Activated naive CD4-positive, alpha-beta T cell treated with anti-CD3 and anti-CD28 coated beads, Interleukin-2, amount 10 ng/mL, durations not matched to agents 7 days and 5 days (primary cell): ENCODE data around the gene DBH.
A peak's percentile ranks its signal among the peaks of the same experiment; 100 is the strongest.
"Not testable (repeated sequence)": the region's sequence is repeated elsewhere in the genome, so short reads cannot be mapped to it uniquely, and the experiment has no call there.

Source experiments
- CTCF ChIA-PET: fragments of 350-600 bp; sonication (Branson Sonifier 250); formaldehyde crosslinking; loops from one replicate; lab custom pipeline; 2021; ENCODE audit warnings: antibody characterized with exemption; lab: Charles Lee
- DNase-seq: peaks from one replicate; pipeline ENCODE4 v3.0.0-alpha.2; 2020
- H3K27ac Mint-ChIP-seq: one replicate; pipeline ENCODE4 v1.8.0; 2021; ENCODE audit warnings: mild to moderate bottlenecking, moderate library complexity, mixed read lengths
- H3K27me3 Mint-ChIP-seq: one replicate; pipeline ENCODE4 v1.8.0; 2021; ENCODE audit warnings: mild to moderate bottlenecking, mixed read lengths
- H3K36me3 Mint-ChIP-seq: one replicate; pipeline ENCODE4 v1.8.0; 2021; ENCODE audit warnings: mixed read lengths
- H3K4me1 Mint-ChIP-seq: one replicate; pipeline ENCODE4 v1.8.0; 2021; ENCODE audit warnings: mixed read lengths
- H3K4me3 Mint-ChIP-seq: one replicate; pipeline ENCODE4 v1.8.0; 2021; ENCODE audit warnings: mild to moderate bottlenecking, moderate library complexity, mixed read lengths
- H3K9me3 Mint-ChIP-seq: one replicate; pipeline ENCODE4 v1.8.0; 2021; ENCODE audit warnings: mixed read lengths

Gene DBH

GRCh38 chr9:133666387-133666786 is 30.2 kb downstream of the DBH start:
- H3K4me1 Mint-ChIP-seq: no peaks in the 10 kb centered on the region
- H3K9me3 Mint-ChIP-seq: no peaks in the 10 kb centered on the region
- H3K36me3 Mint-ChIP-seq: no peaks in the 10 kb centered on the region
- H3K27ac Mint-ChIP-seq: no peak overlapping the region
- CTCF ChIA-PET: no interaction called here
- H3K27me3 Mint-ChIP-seq: peaks cover 5% of the 10 kb centered on the region
- H3K4me3 Mint-ChIP-seq: no peak overlapping the region
- DNase-seq: no peak

GRCh38 chr9:133666845-133667244 is 30.7 kb downstream of the DBH start:
- no peaks in the 10 kb centered on the region for H3K4me1 Mint-ChIP-seq
- H3K27ac Mint-ChIP-seq: no peak overlapping the region
- no peak overlapping the region for H3K4me3 Mint-ChIP-seq
- DNase-seq: no peak
- no peaks in the 10 kb centered on the region for H3K36me3 Mint-ChIP-seq
- H3K9me3 Mint-ChIP-seq: no peaks in the 10 kb centered on the region
- CTCF ChIA-PET: no interaction called here
- H3K27me3 Mint-ChIP-seq: peaks cover 4% of the 10 kb centered on the region

- Mint-ChIP-seq H3K4me1 (no peaks in the 10 kb centered on the region), H3K27ac (no peak overlapping the region), H3K9me3 (no peaks in the 10 kb centered on the region), H3K36me3 (no peaks in the 10 kb centered on the region), H3K27me3 (no peaks in the 10 kb centered on the region), H3K4me3 (no peak overlapping the region)
- CTCF ChIA-PET: no interaction called here
- DNase-seq: no peak
These were observed 31.7 kb downstream of the DBH start for GRCh38 chr9:133667759-133668450.

GRCh38 chr9:133669182-133669801 is 33.1 kb downstream of the DBH start:
- Mint-ChIP-seq H3K4me1 (no peaks in the 10 kb centered on the region), H3K27me3 (no peaks in the 10 kb centered on the region), H3K9me3 (no peaks in the 10 kb centered on the region), H3K4me3 (no peak overlapping the region), H3K36me3 (no peaks in the 10 kb centered on the region), H3K27ac (no peak overlapping the region)
- CTCF ChIA-PET: no interaction called here
- no peak for DNase-seq

- Mint-ChIP-seq H3K4me1 (peaks cover 3% of the 10 kb centered on the region), H3K27ac (no peak overlapping the region), H3K36me3 (no peaks in the 10 kb centered on the region), H3K9me3 (no peaks in the 10 kb centered on the region), H3K4me3 (no peak overlapping the region), H3K27me3 (no peaks in the 10 kb centered on the region)
- no peak for DNase-seq
- CTCF ChIA-PET: interaction anchor here (1.3 kb wide), 1 partner anchor 54 kb away, joined by 3 read pairs; no protein-coding TSS in a partner anchor
These were observed 34.3 kb downstream of the DBH start for GRCh38 chr9:133670466-133670865.

GRCh38 chr9:133671371-133671770 is 35.2 kb downstream of the DBH start:
- no peak overlapping the region for H3K27ac Mint-ChIP-seq
- H3K27me3 Mint-ChIP-seq: no peaks in the 10 kb centered on the region
- no peak overlapping the region for H3K4me3 Mint-ChIP-seq
- DNase-seq: no peak
- H3K9me3 Mint-ChIP-seq: no peaks in the 10 kb centered on the region
- no peaks in the 10 kb centered on the region for H3K36me3 Mint-ChIP-seq
- peaks cover 12% of the 10 kb centered on the region for H3K4me1 Mint-ChIP-seq
- CTCF ChIA-PET: interaction anchor here (1.3 kb wide), 1 partner anchor 53 kb away, joined by 3 read pairs; no protein-coding TSS in a partner anchor

GRCh38 chr9:133672503-133673257 is 36.5 kb downstream of the DBH start:
- Mint-ChIP-seq H3K4me1 (peaks cover 25% of the 10 kb centered on the region), H3K4me3 (no peak overlapping the region), H3K9me3 (no peaks in the 10 kb centered on the region), H3K27me3 (no peaks in the 10 kb centered on the region), H3K27ac (no peak overlapping the region), H3K36me3 (no peaks in the 10 kb centered on the region)
- CTCF ChIA-PET: no interaction called here
- no peak for DNase-seq

GRCh38 chr9:133673258-133673655 is 37.1 kb downstream of the DBH start:
- Mint-ChIP-seq H3K4me3 (no peak overlapping the region), H3K4me1 (peaks cover 29% of the 10 kb centered on the region), H3K9me3 (no peaks in the 10 kb centered on the region), H3K27me3 (no peaks in the 10 kb centered on the region), H3K27ac (no peak overlapping the region), H3K36me3 (no peaks in the 10 kb centered on the region)
- CTCF ChIA-PET: no interaction called here
- DNase-seq: no peak

- H3K27me3 Mint-ChIP-seq: no peaks in the 10 kb centered on the region
- H3K9me3 Mint-ChIP-seq: no peaks in the 10 kb centered on the region
- peaks cover 37% of the 10 kb centered on the region for H3K4me1 Mint-ChIP-seq
- H3K4me3 Mint-ChIP-seq: no peak overlapping the region
- DNase-seq: no peak
- CTCF ChIA-PET: no interaction called here
- no peak overlapping the region for H3K27ac Mint-ChIP-seq
- no peaks in the 10 kb centered on the region for H3K36me3 Mint-ChIP-seq
These were observed 37.9 kb downstream of the DBH start for GRCh38 chr9:133674091-133674490.

GRCh38 chr9:133675796-133676195 is 39.6 kb downstream of the DBH start:
- H3K27ac Mint-ChIP-seq: peak overlapping the region; percentile 97
- H3K9me3 Mint-ChIP-seq, H3K27me3 Mint-ChIP-seq, H3K36me3 Mint-ChIP-seq, DNase-seq, H3K4me3 Mint-ChIP-seq: not testable (repeated sequence)
- peaks cover 37% of the 10 kb centered on the region for H3K4me1 Mint-ChIP-seq
- CTCF ChIA-PET: interaction anchor here (1.2 kb wide), 1 partner anchor 34 kb away, joined by 3 read pairs; no protein-coding TSS in a partner anchor

GRCh38 chr9:133676450-133676849 is 40.3 kb downstream of the DBH start:
- H3K36me3 Mint-ChIP-seq: no peaks in the 10 kb centered on the region
- H3K4me1 Mint-ChIP-seq: peaks cover 37% of the 10 kb centered on the region
- H3K4me3 Mint-ChIP-seq: no peak overlapping the region
- H3K27me3 Mint-ChIP-seq: no peaks in the 10 kb centered on the region
- no peak for DNase-seq
- CTCF ChIA-PET: interaction anchor here (1.2 kb wide), 1 partner anchor 33 kb away, joined by 3 read pairs; no protein-coding TSS in a partner anchor
- no peaks in the 10 kb centered on the region for H3K9me3 Mint-ChIP-seq
- H3K27ac Mint-ChIP-seq: peak overlapping the region; percentile 97

- CTCF ChIA-PET: interaction anchor here (0.9 to 1.2 kb wide), 2 partner anchors 15 to 32 kb away, joined by 3 read pairs; no protein-coding TSS in a partner anchor
- Mint-ChIP-seq H3K9me3 (no peaks in the 10 kb centered on the region), H3K27ac (peak overlapping the region; percentile 97), H3K36me3 (no peaks in the 10 kb centered on the region), H3K27me3 (no peaks in the 10 kb centered on the region), H3K4me1 (peaks cover 43% of the 10 kb centered on the region), H3K4me3 (no peak overlapping the region)
- DNase-seq: peak; percentile 82
These were observed 41.2 kb downstream of the DBH start for GRCh38 chr9:133677126-133678010.

- no peak for DNase-seq
- CTCF ChIA-PET: interaction anchor here (1.2 to 1.4 kb wide), 3 partner anchors 22 to 90 kb away, joined by 3 read pairs; no protein-coding TSS in a partner anchor
- Mint-ChIP-seq H3K4me1 (peaks cover 57% of the 10 kb centered on the region), H3K4me3 (no peak overlapping the region), H3K36me3 (no peaks in the 10 kb centered on the region), H3K27me3 (no peaks in the 10 kb centered on the region), H3K27ac (no peak overlapping the region), H3K9me3 (no peaks in the 10 kb centered on the region)
These were observed 42.9 kb downstream of the DBH start for GRCh38 chr9:133679056-133679455.
